HL-60 (cell line): ENCODE results near the gene COBL.

Source experiments
- CTCF ChIP-seq: IDR thresholded peaks from one replicate; pipeline ENCODE4 v1.5.1; 2011; ENCODE audit warnings: low read length, control low read depth, inconsistent platforms; ENCODE audit not compliant: insufficient read depth
- GABPA ChIP-seq: IDR thresholded peaks from 2 replicates; pipeline ENCODE4 v1.6.1; 2012; ENCODE audit warnings: low read depth
- SPI1 ChIP-seq: IDR thresholded peaks from 2 replicates; pipeline ENCODE4 v1.6.1; 2012; ENCODE audit warnings: low read depth, mild to moderate bottlenecking, borderline replicate concordance

- TF ChIP-seq GABPA (no peak), CTCF (no peak), SPI1 (no peak)
Observed at GRCh38 chr7:51101111-51101757, 215.4 kb downstream of the COBL start.
